ENCODE data around the gene LMO7.
"Not testable (repeated sequence)": the region's sequence is repeated elsewhere in the genome, so short reads cannot be mapped to it uniquely, and the experiment has no call there.

The LMO7 gene

GRCh38 chr13:75764926-75765310 lies 128.8 kb downstream of the LMO7 start:
- no peak for DNase-seq (ENCODE audit: low read depth, low spot score)
- no peak overlapping the region for H3K27ac ChIP-seq

GRCh38 chr13:75766636-75767035 lies 130.5 kb downstream of the LMO7 start:
- no peak for DNase-seq (ENCODE audit: low read depth, low spot score)
- no peak overlapping the region for H3K27ac ChIP-seq

GRCh38 chr13:75769141-75769905 lies 133.2 kb downstream of the LMO7 start:
- no peak for DNase-seq (ENCODE audit: low read depth, low spot score)

DNA sequence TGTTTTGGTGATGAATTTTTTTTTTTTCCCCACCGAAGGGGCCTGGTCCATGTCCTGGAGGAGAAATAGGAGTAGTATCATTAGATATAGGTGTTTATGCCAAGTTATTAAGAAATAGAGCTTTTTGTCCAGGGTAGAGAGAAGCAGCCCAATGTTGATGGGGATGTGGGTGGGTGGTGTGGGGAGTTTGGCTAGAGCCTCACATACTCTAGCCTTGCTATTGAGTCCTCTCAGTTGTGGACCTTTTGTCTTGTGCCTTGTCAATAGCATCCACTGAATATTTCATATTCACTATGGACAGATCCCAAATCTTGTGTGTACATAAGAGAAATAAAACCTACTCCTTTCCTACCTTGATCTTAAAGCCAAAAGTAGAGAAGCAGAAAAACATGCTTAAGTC lies 134.0 kb downstream of the LMO7 start:
- H3K27ac ChIP-seq, result peak overlapping the region; percentile 73
- no peak for DNase-seq (ENCODE audit: low read depth, low spot score)

More at GRCh38 chr13:75769141-75769905, 133.2 kb downstream of the LMO7 start:
- H3K27ac ChIP-seq, result peak overlapping the region; percentile 73

DNA sequence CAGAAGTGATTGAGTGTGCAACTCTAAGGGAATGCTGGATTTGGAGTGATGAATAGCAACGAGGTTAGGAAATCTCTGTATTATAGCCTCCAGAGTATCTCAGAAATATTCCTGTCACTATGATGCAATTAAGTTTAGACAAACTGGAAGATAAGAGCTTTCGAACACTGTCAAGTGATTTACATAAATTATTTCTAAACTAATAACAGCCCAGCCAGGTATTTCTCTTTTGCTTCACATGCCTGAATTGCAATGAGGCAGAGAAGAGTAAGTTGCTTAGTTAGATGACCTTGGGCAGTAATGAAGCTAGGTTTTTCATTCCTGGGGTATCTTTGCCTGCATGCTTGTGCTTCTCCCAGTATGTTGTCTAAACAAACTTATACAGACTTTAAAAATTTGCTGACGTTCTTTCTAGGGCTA lies 134.5 kb downstream of the LMO7 start:
- H3K27ac ChIP-seq, result peak overlapping the region; percentile 73
- DNase-seq (ENCODE audit: low read depth, low spot score), result no peak

- DNase-seq (ENCODE audit: low read depth, low spot score), result no peak
- peak overlapping the region; percentile 73 for H3K27ac ChIP-seq
Observed at GRCh38 chr13:75771226-75771625, 135.1 kb downstream of the LMO7 start.

DNA sequence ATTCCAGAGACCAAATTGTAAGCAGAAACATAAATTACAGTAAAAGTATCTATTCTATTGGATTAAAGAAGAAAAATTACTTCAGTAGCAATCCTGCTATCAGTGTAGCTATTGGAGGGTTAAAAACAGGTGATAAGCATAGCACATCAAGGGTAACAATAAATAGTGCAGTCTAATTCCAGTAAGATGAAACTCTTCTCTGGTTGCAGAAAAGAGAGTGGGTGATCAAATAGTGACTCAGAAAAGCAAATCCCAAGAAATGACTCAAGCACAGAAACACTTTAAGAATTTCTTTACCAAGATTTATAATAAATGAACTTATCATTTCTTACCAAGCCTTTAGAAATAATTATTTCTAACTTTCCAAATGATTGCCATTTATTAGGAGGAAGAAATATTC lies 135.7 kb downstream of the LMO7 start:
- DNase-seq (ENCODE audit: low read depth, low spot score), result no peak
- peak overlapping the region; percentile 73 for H3K27ac ChIP-seq

DNA sequence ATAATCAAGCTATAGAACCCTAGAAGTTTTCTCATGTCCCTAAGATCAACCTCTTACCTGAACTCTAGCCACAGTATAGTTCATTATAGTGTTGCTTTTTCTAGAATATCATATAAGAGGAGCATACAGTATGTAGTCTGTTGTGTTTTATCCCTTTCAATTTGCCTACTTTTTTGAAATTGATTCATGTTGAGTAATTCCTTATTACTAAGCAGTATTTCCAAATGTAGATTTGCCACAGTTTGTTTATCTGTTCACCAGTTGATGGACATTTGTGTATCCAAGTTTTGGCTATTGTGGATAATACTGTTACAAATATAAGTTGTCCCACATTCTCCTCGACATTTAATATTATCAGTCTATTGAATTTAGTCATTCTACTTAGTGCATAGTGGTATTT lies 138.0 kb downstream of the LMO7 start:
- DNase-seq (ENCODE audit: low read depth, low spot score), result no peak
- H3K27ac ChIP-seq, result peak overlapping the region; percentile 73

DNA sequence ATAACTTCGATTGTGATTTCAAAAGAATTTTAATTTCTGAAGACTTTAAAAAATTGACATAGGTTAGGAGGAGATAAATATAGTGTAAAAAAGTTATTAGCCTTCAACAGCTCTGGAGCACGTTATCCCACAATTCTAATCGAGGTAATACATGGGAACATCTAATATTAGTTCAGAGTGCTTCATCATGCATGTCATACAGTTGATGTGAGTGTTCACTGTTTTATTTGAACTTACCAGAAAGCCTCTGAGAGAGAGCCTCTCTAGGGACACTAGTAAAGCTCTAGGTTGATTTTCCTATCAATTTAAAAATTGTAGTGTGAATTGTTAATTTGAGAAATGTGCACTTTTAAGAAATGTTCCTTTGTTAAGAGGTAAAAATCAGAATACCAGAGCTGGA lies 140.4 kb downstream of the LMO7 start:
- peak overlapping the region; percentile 16 for H3K27ac ChIP-seq
- DNase-seq (ENCODE audit: low read depth, low spot score), result no peak

DNA sequence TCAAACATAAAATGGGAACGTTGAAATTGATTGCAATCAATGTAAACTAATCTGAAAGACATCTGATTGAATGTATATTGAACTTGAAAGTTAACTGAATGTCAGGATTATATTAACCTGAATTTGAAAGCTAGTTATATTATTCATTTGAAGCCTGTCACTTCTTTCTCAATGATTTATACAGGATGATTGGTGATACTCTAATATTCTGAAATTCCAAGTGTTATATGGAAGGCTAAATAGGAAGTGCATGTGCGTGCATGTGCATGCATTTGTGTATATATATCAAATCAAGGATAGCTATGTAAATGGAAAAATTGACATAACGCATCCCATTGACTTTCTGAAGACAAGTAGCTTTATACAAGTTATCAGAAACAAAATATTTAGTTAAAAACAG lies 143.3 kb downstream of the LMO7 start:
- no peak for DNase-seq (ENCODE audit: low read depth, low spot score)
- no peak overlapping the region for H3K27ac ChIP-seq

GRCh38 chr13:75780103-75780502 lies 144.0 kb downstream of the LMO7 start:
- not testable (repeated sequence) for DNase-seq (ENCODE audit: low read depth, low spot score); H3K27ac ChIP-seq

DNA sequence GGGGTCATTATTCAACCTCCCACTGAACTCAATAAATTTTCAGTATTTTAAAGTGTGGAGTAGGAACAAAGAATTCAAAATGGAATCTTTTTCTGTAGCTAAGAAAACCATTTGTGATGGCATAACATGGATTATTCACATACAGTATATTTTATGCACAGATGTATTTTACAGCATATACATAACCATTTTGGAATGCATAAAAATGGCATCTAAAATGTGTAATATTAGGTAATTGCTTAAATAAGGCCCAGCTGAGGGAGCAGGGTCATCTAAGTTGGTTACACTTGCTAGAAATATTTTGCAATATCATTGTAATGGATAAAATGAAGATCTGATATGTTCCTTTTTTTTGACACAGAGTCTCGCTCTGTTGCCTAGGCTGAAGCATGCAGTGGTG lies 146.9 kb downstream of the LMO7 start:
- no peak overlapping the region for H3K27ac ChIP-seq
- DNase-seq (ENCODE audit: low read depth, low spot score), result no peak

DNA sequence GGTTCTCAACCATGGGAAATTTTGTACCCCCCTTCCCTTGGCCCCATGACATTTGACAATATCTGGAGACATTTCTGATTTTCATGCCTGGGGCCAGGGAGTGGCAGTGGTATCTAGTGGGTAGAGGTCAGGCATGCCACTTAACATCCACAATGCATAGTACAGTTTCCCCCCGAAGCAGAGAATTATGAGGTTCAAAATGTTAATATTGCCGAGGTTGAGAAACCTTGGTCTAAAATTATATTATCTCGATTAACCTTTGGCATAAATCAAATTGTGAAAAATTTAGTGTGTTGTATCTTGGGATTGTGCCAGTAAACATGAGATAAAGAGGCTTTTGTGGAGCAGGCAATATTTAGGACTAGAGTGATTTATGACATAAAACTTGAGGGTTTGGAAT lies 147.9 kb downstream of the LMO7 start:
- no peak overlapping the region for H3K27ac ChIP-seq
- no peak for DNase-seq (ENCODE audit: low read depth, low spot score)

DNA sequence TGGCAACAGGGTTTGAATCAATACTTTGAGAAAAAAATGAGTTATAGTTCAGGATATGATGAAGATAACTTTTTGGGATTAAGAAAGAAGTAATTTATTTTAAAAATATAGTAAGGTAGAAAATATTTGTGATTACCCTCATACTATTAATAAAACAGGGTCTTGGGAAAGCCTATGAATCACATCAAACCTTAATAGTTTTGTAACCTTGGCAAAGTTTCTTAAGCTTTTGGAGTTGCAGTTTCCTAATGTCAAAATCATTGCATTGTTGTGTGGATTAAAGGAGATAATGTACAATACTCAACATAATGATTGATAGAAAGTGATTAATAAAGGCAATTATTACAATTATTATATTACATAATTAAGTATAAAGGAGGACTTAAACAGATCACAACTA lies 149.0 kb downstream of the LMO7 start:
- H3K27ac ChIP-seq, result no peak overlapping the region
- no peak for DNase-seq (ENCODE audit: low read depth, low spot score)

- DNase-seq (ENCODE audit: low read depth, low spot score), result no peak
Observed at GRCh38 chr13:75787249-75787928, 151.3 kb downstream of the LMO7 start.

DNA sequence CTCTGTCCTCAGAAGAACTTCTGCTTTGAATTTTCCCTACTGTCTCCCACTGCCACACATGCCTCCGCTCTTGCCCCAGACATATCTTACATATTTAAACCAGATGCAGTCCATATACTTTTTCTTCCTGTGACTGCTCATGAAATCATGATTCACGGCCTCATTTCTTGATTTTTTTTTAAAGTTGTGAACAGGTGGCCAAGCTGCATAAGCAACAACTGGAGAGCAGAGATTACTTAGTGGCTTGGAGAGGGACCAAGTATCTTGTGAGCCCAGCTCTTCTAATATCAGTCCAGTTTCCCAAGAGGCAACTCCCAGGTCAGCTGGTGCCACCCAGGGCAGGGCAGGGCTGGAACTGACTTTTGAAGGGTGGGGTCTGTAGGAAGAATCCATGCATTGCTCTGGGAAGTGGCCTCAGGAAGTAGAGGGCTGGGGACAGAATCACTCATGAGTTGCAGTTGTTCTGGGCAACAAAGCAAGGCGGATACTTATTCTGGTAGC lies 152.4 kb downstream of the LMO7 start:
- H3K27ac ChIP-seq, result peak overlapping the region; percentile 60
- no peak for DNase-seq (ENCODE audit: low read depth, low spot score)

More at GRCh38 chr13:75787249-75787928, 151.3 kb downstream of the LMO7 start:
- peak overlapping the region; percentile 60 for H3K27ac ChIP-seq

- DNase-seq (ENCODE audit: low read depth, low spot score), result no peak
Observed at GRCh38 chr13:75789451-75790197, 153.5 kb downstream of the LMO7 start.

DNA sequence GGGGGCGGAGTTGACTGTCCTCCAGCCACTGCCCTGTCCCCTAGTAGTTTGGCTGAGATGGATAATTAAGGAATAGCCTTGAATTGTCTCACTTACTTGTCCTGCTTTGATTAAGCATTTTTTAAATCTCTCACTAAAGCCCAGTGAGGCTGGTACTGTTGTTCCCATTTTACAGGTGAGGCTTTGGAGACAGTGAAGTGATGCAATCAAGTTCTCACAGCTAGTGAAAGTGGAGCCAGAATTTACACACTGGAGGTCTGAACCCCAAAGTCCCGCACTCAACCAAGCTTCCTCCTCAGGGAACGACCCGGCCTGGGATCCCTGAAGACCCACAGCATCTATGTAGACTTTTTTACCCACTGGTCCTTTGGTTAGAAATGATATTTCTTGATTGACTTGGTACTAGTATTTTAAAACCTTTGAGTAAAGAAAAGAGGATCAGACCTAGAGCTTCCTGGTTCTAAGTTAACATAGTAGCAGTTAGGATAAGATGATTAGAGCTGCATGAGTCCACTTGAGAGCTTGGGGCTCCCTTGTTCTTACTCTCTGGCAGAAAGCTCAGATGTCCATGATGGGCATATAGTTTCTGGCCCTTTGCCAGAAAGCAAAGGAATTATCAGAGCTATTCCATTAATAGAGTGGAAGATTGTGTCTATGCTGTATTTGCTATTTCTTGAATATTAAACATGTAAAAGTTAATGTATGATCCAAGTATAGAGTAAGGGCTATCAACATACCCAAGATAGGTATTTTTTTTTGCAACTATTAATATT lies 154.3 kb downstream of the LMO7 start:
- no peak overlapping the region for H3K27ac ChIP-seq
- no peak for DNase-seq (ENCODE audit: low read depth, low spot score)

More at GRCh38 chr13:75789451-75790197, 153.5 kb downstream of the LMO7 start:
- peak overlapping the region; percentile 60 for H3K27ac ChIP-seq

DNA sequence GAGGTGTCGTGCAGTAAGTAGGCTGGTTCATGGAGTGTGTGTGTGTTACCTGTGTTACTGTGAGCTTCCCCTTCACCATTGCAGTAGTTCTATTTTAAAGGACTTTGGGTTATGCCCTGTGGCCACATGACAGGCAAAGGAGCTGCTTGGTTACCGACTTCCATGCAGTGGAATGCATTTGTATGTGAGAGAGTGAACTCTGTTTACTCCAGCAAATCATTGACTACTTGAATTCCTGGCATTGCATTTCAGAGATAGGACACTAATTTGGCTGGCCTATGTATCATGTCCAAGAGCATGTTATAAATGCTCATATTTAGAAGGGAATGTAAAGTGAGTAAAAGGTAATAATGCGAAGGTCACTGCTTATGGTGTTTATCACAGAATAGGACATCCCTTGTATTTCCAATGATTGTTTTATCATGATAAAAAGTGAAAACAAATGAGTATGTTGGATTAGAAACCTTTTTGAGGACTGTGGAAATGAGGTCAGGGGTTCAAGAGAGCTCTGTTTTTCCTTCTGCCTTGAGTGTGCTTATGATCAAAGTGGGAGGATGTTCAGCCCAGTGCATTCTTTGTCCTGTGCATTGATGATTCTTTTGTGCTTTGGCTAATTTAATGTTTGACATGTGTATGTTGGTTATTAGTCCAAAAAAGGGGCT lies 156.5 kb downstream of the LMO7 start:
- H3K27ac ChIP-seq, result no peak overlapping the region
- no peak for DNase-seq (ENCODE audit: low read depth, low spot score)

- H3K27ac ChIP-seq; DNase-seq (ENCODE audit: low read depth, low spot score): not testable (repeated sequence)
Observed at GRCh38 chr13:75793188-75793567, 157.0 kb downstream of the LMO7 start.
